ENCODE data around the gene GDI1.
A peak's percentile ranks its signal among the peaks of the same experiment; 100 is the strongest.

GDI1 gene

DNA sequence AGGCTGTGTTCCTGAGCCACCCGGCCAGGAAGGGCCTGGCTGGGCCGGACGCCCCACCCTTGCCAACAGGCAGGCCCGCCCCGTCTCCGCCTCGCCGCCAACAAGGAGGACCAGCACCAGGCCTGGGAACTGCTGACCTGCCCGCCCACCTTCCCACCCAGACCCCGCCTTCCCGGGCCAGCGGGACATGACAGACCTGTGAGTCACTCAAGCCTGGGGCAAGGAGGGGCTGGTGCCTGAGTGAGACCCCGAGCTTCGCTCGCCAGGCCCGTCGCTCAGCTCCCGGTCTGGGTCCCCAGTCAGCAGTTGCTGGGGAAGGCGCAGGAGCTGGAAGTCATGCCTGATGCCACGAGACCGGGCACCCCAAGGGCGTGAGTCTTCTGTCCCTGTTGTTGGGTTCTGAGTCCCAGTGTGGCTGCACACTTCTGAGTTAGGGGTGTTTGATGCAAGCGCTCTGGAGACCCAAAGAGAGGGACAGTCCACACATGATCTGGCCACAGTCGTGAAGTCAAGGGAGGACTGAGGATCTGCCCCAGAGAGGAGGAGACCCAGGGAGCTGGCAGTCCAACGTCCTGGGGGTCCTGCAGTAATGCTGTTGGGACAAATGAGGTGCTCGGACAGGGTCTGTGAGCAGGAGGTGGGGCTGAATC lies 27.6 kb upstream of the GDI1 start, which contains the start of gene DNASE1L1:
DNASE1L1 (minus strand) TSS at position 33 of the 650 bp plus-strand sequence. CDS start 3,686 bp downstream, outside the sequence.
- FAIRE-seq: no peak

DNA sequence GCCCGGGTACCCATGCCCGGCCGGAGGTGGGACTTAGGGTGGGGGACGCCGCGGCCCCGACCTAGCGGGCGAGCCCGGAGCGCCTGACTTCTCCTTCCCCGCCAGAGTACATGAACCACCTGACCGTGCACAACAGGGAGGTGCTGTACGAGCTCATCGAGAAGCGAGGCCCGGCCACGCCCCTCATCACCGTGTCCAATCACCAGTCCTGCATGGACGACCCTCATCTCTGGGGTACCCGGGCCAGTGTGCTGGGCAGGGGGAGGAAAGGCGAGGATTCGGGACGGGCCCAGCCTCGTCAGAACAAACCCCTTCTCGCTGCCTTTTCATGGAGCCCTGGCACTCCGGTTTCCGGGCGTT lies 25.0 kb upstream of the GDI1 start:
- FAIRE-seq: no peak

GRCh38 chrX:154412468-154412867 lies 24.5 kb upstream of the GDI1 start:
- no peak for FAIRE-seq

DNA sequence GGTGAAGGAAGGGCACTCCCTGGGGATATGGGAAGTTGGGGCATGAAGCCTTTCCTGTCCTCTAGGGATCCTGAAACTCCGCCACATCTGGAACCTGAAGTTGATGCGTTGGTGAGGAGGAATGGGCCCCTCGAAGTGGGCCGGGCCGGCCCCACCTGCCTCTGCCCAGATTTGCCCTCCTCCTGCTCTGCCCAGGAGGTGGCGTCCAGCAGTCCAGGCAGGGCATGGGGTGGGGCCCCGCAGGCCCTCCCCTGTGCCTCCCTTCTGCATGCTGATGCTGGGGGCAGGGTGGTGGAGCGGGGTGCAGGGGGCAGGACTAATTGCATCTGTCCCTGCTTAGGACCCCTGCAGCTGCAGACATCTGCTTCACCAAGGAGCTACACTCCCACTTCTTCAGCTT lies 23.8 kb upstream of the GDI1 start:
- no peak for FAIRE-seq

- no peak for FAIRE-seq
Measured at GRCh38 chrX:154417157-154417556, 19.8 kb upstream of the GDI1 start.

DNA sequence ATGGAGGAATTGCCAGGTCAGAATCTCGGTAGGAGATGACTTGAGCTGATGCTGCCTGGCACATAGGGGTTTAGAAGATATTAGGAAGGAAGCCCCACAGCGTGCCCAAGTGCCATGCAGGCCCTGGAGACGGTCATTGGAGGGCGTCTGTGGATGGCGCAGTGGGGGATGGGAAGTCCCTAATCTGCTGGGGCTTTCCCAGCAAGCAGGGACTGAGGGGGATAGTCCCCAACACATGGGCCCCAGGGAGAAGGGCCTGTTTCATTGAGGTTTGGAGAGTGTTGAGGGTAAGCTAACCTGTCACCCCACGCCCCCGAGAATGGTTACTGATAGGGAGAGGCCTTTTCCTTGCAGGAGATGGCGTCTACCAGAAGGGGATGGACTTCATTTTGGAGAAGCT lies 17.8 kb upstream of the GDI1 start:
- FAIRE-seq: no peak

DNA sequence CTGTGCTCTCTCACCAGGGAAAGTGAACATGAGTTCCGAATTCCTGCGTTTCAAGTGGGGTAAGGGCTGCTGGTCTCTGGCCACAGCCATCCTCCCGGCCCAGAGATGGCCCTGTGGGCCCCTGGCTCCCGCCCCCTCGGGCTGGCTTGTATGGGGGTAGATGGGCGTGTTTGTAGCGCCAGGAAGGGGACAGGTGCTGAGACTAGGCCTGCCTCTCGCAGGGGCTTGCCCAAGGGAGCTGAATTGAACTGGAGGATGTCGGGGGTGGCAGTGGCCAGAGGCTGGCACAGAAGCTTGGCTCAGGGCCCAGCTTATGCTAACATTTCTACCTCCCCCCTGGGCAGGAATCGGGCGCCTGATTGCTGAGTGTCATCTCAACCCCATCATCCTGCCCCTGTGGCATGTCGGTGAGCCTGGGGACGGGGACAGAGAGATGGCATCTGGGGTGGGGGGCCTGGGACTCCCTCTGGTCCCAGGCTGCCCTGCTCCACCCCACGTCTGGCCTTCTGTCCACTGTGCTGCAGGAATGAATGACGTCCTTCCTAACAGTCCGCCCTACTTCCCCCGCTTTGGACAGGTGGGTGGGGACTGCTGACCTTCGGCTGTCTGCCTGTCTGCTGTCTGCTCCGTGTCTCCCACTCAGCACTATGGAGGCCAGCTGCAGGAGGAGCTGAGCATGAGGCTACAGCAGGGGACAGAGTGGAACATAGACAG lies 17.1 kb upstream of the GDI1 start:
- no peak for FAIRE-seq

DNA sequence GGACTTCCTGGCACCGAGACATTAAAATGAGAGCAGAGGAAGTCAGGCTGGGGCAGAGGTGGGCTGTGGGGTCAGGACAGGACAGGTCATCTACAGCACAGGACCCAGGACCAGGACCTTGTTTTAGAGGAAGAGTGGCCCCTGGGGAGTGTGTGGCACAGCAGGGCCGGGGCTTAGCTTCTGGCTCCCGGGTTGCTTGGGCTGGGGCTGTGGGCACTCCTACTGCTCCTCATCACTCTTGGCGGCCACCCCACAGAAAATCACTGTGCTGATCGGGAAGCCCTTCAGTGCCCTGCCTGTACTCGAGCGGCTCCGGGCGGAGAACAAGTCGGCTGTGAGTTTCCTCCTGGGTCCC lies 16.6 kb upstream of the GDI1 start:
- FAIRE-seq: no peak

DNA sequence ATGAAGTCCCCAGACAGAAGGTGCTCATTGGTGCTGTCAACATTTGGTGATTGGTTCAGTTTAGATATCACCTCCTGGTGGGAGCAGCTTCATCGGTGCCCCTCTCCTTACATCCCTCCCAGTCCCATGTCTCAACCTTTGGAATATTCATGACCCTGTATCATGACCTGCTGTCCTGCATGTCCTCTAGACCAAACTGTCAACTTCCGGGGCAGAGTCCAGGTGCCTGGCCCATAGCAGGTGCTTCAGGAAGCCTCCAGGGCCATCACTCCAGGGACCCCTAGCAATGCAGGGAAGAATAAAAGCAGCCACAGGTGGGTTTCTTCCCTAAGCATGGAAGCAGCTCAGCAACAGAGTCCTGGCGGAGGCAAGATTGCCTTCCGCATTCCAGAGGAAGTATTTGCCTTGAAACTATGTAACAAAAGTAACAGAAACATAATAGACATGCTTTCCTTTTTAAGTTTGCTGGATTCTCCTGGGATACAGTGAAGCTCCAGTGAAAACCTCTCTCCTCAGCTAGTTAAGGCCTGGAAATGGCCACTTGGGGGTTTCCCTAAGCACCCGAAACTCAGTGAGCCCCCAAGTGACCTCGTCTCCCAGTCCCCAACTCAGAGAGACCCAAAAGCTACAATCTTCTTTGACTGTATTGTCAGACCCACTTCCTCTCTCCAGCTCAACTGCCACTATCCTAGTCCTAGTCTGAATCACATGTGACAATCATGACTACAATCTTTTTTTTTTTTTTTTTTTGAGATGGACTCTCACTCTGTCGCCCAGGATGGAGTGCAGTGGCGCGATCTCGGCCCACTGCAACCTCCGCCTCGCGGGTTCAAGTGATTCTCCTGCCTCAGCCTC lies 9.8 kb upstream of the GDI1 start:
- FAIRE-seq: no peak

DNA sequence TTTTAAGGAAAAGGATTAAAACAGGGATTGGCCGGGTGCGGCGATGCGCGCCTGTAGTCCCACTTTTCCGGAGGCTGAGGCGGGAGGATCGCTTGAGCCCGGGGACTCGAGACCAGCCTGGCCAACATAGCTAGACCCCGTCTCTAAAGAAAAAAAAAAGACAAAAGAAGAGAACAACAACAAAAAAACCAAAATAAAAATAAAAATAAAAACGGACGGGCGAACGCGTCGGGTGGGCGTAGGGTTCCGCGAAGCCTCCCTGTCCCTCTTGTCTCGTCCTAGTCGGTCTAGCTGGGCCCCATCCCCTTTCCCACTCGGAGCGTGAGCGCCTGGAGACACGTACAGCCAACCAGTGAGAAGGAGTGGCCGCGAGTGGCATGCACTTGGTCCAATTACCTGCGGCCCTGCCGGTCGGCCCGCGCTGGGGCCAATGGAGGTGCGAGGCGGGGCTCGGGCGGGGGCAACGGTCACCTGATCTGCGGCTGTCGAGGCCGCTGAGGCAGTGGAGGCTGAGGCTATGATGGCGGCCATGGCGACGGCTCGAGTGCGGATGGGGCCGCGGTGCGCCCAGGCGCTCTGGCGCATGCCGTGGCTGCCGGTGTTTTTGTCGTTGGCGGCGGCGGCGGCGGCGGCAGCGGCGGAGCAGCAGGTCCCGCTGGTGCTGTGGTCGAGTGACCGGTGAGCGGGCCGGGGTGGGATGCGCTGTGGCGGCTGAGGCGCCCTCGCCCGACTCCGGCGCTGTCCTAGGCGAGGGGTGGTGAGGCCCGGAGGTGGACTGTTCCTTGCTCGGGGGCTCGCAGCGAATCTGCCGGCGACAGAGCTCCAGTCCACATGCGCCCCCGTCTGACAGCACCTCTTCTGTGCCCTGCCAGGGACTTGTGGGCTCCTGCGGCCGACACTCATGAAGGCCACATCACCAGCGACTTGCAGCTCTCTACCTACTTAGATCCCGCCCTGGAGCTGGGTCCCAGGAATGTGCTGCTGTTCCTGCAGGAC lies 8.5 kb upstream of the GDI1 start, which contains the start of gene ATP6AP1:
ATP6AP1 (plus strand) TSS at position 502 of the 996 bp plus-strand sequence; CDS start at position 518, 16 bp downstream.
- FAIRE-seq: peak; percentile 57

GRCh38 chrX:154429711-154430110 lies 7.2 kb upstream of the GDI1 start:
- no peak for FAIRE-seq

DNA sequence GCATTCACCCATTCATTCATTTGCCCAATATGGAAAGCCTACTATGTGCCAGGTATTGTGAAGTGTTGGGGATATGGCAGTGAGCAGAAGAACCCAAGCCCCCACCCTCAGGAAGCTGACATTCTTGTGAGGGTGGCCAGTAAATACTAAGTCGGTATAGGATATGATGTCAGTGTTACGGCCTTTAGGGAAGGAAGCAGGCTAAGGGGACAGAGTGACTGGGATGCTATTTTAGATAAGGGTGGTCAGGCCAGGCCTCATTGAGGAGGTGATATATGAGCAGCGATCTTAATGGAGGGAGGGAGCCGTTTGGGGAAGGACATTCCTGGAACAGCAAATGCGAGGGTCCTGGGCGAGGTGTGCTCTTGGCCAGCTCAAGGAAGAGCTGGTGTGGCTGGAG lies 6.5 kb upstream of the GDI1 start:
- FAIRE-seq: no peak

DNA sequence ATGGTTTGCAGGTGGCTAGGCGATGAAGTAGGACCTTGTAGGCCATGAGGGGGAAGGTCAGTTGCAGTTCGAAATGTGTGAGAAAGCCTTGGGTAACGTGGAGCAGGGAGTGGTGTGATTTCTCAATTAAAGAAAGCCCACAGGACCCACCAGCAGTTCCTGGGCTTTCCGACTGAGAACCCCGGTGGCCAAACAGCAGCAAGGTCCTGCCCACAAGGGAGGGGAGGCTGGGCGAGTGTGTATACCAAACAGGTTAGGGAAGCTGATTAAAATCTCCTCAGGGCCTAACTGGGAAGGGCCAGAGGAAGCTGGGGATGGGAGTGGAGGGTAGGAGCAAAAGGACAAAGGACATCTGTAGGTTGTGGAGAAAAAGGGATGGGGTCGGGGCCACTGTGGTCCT lies 6.0 kb upstream of the GDI1 start:
- FAIRE-seq: no peak

DNA sequence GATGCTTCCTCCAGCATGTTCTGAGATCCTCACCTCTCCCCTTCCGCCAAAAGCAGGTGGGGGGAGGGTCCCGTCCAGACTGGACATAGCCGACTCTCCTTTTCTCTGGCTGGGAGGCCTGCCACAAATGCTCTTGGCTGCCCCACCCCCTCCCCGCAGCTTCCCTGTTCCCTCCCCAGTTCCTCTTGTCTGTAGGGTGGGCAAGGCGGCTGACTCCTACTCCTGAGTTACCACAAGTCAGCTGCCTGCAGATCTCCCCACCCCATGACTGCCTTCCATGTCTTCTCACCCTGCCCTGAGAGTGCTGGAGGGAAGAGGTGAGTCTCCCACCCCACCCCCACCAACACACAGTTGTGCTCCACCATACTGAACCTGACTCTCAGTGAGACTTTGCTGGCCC lies 5.6 kb upstream of the GDI1 start:
- no peak for FAIRE-seq

DNA sequence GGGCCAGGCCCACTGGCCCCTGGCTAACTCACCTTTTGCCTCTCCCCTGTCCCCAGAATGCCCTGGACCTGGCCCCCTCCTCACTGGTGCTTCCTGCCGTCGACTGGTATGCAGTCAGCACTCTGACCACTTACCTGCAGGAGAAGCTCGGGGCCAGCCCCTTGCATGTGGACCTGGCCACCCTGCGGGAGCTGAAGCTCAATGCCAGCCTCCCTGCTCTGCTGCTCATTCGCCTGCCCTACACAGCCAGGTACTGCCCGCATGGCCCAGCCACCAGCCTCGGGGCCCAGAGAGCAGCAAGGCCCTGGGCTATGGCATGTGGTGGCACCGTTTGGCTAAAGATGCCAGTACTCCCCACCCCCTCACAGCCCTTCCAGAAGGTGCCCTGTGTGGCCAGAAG lies 4.7 kb upstream of the GDI1 start:
- no peak for FAIRE-seq

DNA sequence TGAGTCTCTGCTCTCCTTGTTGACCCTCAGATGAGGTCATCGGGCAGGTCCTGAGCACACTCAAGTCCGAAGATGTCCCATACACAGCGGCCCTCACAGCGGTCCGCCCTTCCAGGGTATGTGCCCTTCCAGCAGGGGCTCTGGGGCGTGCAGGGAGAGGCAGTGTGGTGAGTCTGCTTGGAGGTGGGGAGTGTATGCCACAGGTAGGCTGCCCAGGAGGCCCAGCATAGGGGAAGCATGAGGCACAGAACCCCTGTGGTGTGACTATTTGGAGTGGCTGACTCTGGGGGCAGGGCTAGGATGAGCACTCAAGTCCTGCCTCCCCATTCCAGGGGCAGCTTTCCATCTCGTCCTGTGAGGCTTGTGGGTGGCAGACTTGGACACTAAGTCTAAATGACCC lies 3.3 kb upstream of the GDI1 start:
- FAIRE-seq: no peak

DNA sequence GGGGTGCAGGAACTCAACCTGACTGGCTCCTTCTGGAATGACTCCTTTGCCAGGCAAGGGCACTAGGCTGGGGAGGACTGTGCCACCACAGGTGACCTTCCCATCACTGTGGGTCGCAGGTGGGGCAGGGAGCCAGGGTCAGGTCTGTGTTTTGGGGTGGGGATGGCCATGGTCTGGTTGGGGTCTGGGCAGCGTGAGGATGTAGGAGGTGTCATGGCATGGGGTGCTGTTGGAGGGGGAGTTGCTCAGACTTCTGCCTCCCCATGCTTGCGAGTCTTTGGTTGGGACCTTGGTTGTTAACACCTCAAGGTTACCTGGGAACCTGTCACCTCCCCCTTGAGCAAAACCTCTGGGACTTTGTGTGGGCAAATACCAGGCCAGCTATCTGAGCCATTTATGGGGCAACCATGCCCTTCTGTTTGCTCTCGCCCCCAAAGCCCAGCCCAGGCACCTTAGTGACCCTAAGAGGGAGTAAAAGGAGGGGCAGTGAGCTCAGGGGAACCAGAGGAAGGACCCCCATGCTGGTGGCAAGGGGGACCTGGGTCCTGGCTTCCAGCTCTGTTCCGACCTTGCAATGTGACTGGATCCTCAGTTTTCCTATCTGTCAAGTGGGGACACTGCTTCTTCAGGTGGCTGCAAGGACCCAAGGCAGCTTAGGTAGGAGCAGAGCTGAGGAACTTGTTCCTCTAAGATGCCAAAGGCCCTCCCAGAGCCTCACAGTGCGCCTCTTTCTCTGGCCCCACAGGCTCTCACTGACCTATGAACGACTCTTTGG lies 2.4 kb upstream of the GDI1 start:
- FAIRE-seq: no peak

DNA sequence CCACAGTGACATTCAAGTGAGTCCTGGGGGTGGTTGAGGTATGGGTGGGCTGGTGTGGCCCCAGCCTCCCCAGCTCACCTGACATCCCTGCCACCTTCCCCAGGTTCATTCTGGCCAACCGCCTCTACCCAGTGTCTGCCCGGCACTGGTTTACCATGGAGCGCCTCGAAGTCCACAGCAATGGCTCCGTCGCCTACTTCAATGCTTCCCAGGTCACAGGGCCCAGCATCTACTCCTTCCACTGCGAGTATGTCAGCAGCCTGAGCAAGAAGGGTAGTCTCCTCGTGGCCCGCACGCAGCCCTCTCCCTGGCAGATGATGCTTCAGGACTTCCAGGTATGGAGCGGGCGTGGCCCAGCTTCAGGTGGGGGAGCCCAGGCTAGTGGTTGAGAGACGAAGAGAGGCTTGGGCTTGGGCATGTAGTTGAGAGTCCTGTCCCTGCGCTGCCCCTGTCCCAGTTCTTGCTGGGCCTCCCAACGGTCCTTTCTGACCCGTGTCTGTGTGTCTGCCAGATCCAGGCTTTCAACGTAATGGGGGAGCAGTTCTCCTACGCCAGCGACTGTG lies 1.7 kb upstream of the GDI1 start:
- no peak for FAIRE-seq

DNA sequence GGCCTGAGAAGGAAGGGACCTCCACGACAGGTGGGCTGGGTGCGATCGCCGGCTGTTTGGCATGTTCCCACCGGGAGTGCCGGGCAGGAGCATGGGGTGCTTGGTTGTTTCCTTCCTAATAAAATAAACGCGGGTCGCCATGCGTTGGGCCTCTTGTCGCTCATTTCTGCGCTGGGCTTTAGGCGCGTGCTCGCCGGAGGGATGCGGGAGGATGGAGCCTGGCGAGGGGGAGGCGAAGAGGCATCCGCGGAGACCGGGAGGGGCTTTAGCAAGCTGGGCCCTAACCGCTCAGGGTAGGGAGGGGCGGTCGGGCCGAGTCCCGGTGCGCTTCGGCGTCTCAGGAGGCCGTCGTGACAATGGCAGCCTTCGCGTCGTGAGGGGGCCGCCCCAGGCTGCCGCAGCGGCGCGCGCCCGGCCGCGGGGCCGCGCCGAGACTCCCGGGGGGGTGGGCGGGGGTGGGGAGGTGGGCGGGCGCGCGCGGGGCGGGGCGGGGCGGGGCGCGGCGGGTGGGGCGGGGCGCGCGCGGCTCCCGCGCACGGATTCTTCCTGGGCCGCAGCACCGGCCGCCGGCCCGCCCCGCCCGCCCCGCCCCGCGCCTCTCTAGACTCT lies 476 bp upstream of the GDI1 start:
- no peak for FAIRE-seq

- no peak for FAIRE-seq
Measured at GRCh38 chrX:154437971-154438893, 1.3 kb downstream of the GDI1 start.

Data from A204.1 (cell line).